GM21515 (cell line): ENCODE results near the gene SYT4.
"Not testable (repeated sequence)": the region's sequence is repeated elsewhere in the genome, so short reads cannot be mapped to it uniquely, and the experiment has no call there.

Source experiments
- ATAC-seq: cut with Tn5 transposase; IDR thresholded peaks from one replicate; pipeline ENCODE4 v1.9.1; 2021; ENCODE audit not compliant: unreplicated experiment

Gene SYT4

GRCh38 chr18:43277164-43277600, at the start of gene SYT4:
SYT4 (minus strand) TSS chr18:43277490; CDS start chr18:43277281, 209 bp downstream.
- no peak for ATAC-seq

- ATAC-seq: no peak
Measured at GRCh38 chr18:43322132-43322531, 44.8 kb upstream of the SYT4 start.

DNA sequence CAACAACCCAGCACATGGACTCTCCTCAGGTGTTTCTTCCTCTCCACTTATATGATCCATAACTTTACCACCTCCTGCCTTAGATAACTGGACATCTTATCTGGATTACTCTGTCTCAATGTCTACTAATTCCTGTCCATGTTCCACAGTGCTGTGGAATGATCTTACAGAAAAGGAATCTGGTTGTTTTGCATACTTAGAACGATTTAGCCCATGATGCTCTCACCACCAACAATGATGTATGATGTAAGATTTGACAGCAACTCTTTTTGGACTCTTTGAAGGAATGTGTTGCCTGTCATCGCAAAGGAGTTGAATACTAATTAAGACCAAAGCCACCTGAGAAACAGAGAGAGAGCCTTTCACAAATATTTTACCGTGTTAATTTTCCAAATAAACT, 37.7 kb upstream of the SYT4 start:
- ATAC-seq: no peak

GRCh38 chr18:43312891-43313290, 35.6 kb upstream of the SYT4 start:
- ATAC-seq: no peak

DNA sequence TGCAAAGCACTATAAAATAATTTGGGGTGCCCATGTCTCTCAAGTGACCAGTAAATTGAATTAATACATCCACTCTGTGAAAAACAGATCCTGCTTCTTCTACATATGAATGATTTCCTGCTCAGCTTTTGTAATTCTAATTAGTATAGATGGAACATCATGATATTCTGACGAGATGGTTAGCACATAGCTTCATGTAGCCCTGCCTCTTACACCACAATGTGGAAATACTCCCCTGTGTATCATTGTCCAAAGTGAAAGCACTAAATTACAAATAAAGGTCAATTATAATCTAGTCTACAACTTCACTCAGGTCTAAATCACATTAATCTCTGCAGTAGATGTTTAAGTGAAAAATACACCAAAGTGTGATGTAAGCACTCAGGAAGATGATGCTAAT, 32.9 kb upstream of the SYT4 start:
- ATAC-seq: no peak

GRCh38 chr18:43303376-43303775, 26.1 kb upstream of the SYT4 start:
- ATAC-seq: no peak

GRCh38 chr18:43286187-43286586, 8.9 kb upstream of the SYT4 start:
- ATAC-seq: not testable (repeated sequence)

- ATAC-seq: no peak
Measured at GRCh38 chr18:43283299-43283698, 6.0 kb upstream of the SYT4 start.

- ATAC-seq: no peak
Measured at GRCh38 chr18:43279015-43279744, 1.9 kb upstream of the SYT4 start.

GRCh38 chr18:43278355-43278754, 1.1 kb upstream of the SYT4 start:
- no peak for ATAC-seq

DNA sequence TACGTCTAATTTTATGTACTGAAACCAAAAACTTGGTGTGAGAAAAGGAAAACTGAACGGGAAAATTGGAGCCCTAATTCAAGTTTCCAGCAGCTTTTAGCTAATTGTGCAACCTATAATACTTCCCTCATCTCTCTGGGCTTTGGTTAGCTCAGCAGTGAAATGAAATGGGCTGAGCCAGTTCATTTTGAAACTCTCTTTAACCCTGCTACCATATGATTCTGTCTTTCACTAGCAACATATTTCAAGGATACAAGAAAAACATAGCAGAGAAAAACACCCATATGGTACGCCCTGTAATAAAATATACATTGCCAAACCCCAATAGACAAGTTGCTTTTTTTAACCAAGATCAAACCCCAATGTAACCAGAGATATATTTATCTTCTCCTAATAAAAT, 799 bp downstream of the SYT4 start:
- no peak for ATAC-seq

DNA sequence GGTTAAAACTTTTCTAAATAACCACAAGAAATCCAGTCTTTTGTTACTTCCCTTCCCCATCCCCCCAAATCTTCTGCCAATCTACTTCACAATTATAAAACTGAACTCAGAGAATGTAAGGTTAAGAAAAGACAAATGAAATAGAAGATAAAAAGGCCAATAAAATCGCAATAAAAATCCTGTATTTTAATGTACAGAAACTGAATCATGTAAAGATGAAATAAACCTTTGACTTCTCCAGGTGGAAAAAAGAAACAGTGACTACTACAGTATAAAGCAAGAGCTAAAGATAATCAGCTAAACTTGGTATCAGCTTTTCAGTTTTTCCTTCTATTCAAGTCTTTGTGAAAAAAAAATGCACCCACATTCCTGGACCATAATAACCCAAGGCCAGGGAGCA, 1.7 kb downstream of the SYT4 start:
- ATAC-seq: no peak

DNA sequence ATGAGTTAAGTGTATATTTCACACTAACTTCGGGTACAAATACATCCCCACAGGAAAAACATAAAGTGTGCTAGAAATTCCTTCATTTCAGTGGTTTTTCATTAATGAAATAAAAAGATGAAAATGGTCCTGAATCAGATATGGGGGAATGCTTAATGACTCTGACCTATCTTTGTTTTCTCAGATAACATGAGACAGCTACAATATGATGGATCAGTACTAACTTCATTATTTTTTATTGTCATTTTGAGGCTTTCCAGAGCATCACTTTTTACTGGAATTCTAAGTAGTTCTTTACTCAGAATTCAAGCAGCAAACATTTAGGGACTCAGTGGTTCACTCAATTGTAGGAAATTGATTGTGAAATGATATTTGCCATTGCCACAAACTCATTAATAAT, 2.8 kb downstream of the SYT4 start:
- ATAC-seq: no peak

- ATAC-seq: peak; percentile 80
Measured at GRCh38 chr18:43271593-43272432, 5.5 kb downstream of the SYT4 start.

GRCh38 chr18:43267818-43268217, 9.5 kb downstream of the SYT4 start:
- ATAC-seq: no peak

- no peak for ATAC-seq
Measured at GRCh38 chr18:43265465-43265864, 11.8 kb downstream of the SYT4 start.

DNA sequence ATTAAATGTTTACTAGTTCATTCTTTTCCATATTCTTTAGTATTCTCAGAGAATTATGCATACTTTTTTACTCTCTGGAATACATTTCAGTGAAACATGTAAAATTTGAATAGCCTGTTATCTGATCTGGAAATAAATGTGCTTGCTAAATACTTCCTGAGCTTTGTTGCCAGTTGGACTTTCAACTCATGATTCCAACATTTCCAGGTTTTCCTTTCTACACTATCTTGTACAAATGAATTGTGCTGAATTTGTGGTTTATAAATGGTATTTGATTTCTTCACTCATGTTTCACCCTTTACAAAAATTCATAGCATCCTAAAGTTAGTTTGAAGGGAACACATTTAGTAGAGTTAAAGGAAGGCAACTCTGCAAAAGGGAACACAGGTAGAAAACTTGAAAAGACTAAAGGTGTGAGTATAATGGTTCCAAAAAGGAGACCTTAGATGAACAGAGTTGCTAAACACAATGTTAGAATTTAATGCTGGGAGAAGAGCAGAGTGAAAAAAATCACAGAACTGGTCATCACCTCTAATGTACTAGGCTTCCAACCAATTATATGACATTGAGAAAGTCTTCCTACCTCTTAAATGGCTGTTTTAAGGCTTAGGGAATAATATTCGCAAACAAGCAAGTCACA, 28.6 kb downstream of the SYT4 start:
- ATAC-seq: no peak

DNA sequence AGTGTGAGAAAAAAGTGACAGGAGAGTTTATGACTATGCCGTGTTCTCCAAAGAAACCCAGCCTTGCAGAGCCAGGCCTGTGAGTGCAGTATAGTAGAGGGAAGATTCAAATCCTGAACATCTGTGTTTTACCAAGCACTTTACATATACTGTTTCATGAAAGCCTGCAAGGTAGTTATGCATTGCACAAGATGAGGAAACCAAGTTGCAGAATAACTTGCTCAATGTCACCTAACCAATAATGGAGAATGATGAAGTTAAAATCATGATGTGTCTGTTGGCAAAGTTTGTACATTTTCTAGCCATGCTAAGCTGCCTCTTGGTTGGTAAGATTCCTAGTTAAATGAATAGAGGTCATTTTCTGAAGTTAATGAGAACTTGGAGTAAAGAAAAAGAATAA, 29.3 kb downstream of the SYT4 start:
- ATAC-seq: no peak

- no peak for ATAC-seq
Measured at GRCh38 chr18:43238429-43238828, 38.9 kb downstream of the SYT4 start.

GRCh38 chr18:43236921-43237320, 40.4 kb downstream of the SYT4 start:
- ATAC-seq: no peak

DNA sequence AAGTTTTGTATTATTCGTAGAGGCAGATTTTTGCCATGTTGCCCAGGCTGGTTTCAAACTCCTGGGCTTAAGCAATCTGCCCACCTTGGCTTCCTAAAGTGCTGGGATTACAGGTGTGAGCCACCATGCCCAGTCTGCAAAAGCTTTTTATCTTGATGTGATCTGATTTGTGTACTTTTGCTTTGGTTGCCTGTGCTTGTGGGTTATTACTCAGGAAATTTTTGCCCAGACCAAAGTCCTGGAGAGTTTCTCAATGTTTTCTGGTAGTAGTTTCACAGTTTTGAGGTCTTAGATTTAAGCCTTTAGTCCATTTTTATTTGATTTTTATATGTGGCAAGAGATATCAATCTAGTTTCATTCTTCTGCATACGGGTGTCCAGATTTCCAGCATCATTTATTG, 42.4 kb downstream of the SYT4 start:
- no peak for ATAC-seq

GRCh38 chr18:43222501-43222900, 54.8 kb downstream of the SYT4 start:
- ATAC-seq: no peak
